ENCODE results near the gene ARG2. TPM values are rescaled to one million over a fixed set of nuclear protein-coding genes. Genes with fewer than 3 reads are reported as not detected.

The ARG2 gene
- total RNA-seq, 1 donor from 2014 or later = 1.2 TPM

GRCh38 chr14:67650151-67650550 is 30.4 kb downstream of the ARG2 start:
- intact Hi-C loops (cut with micrococcal nuclease) = no loop called here
- no peak overlapping the region for H3K27ac ChIP-seq (replicated peaks)
- no peak for DNase-seq

DNA sequence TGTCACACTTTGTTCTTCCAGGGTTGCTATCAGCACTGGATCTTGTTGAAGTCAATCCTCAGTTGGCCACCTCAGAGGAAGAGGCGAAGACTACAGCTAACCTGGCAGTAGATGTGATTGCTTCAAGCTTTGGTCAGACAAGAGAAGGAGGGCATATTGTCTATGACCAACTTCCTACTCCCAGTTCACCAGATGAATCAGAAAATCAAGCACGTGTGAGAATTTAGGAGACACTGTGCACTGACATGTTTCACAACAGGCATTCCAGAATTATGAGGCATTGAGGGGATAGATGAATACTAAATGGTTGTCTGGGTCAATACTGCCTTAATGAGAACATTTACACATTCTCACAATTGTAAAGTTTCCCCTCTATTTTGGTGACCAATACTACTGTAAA is 31.0 kb downstream of the ARG2 start:
- H3K27me3 ChIP-seq (ENCODE audit: low read depth) = no peaks in the 10 kb centered on the region
- peaks cover 90% of the 10 kb centered on the region for H3K36me3 ChIP-seq
- no peak for TF ChIP-seq CTCF (IDR thresholded peaks at IDR 0.05; ENCODE audit: borderline replicate concordance)
- no peak overlapping the region for H3K27ac ChIP-seq (replicated peaks)
- DNase-seq = no peak
- no peaks in the 10 kb centered on the region for H3K9me3 ChIP-seq (replicated peaks)
- intact Hi-C loops (cut with micrococcal nuclease) = no loop called here
- peaks cover 14% of the 10 kb centered on the region for H3K4me1 ChIP-seq
- H3K4me3 ChIP-seq = no peak overlapping the region

More at GRCh38 chr14:67650151-67650550, 30.4 kb downstream of the ARG2 start:
- no peaks in the 10 kb centered on the region for H3K9me3 ChIP-seq (replicated peaks)
- no peaks in the 10 kb centered on the region for H3K27me3 ChIP-seq (ENCODE audit: low read depth)
- TF ChIP-seq CTCF (IDR thresholded peaks at IDR 0.05; ENCODE audit: borderline replicate concordance) = no peak
- peaks cover 14% of the 10 kb centered on the region for H3K4me1 ChIP-seq
- H3K36me3 ChIP-seq = peaks cover 84% of the 10 kb centered on the region
- no peak overlapping the region for H3K4me3 ChIP-seq

- H3K4me1 ChIP-seq = peaks cover 14% of the 10 kb centered on the region
- no peak for DNase-seq
- H3K4me3 ChIP-seq = no peak overlapping the region
- H3K36me3 ChIP-seq = peaks cover 94% of the 10 kb centered on the region
- no peak overlapping the region for H3K27ac ChIP-seq (replicated peaks)
- intact Hi-C loops (cut with micrococcal nuclease) = no loop called here
- no peaks in the 10 kb centered on the region for H3K9me3 ChIP-seq (replicated peaks)
- H3K27me3 ChIP-seq (ENCODE audit: low read depth) = no peaks in the 10 kb centered on the region
- no peak for TF ChIP-seq CTCF (IDR thresholded peaks at IDR 0.05; ENCODE audit: borderline replicate concordance)
Observed at GRCh38 chr14:67652189-67652588, 32.5 kb downstream of the ARG2 start.

DNA sequence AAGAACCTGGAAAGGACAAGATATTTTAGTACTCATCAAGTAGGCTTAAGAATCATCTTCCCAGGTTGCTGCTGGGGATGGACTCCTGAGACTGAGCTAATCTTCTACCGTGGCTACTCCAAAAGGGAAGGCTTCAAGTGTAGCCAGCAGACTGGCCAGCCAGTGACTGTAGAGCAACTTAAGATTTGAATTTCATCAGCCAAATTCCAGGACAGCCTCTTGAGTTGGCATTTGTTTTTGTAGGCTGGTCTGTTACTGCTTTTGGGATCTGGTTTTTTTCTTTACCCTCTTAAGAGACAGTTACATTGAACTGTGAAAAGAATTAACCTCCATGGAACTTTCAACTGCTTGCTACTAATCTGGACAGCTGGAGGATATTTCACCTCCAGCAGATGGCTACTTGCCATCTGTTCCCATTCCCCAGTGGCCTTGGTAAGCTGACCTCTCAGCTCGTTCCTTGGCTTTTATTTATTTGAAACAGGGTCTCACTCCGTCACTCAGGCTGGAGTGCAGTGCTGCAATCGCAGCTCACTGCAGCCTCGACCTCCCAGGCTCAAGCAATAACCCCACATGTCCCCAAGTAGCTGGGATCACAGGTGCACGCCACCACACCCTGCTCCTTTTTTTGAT is 34.0 kb downstream of the ARG2 start:
- intact Hi-C loops (cut with micrococcal nuclease) = no loop called here
- no peaks in the 10 kb centered on the region for H3K9me3 ChIP-seq (replicated peaks)
- H3K27ac ChIP-seq (replicated peaks) = no peak overlapping the region
- no peak for DNase-seq
- peaks cover 98% of the 10 kb centered on the region for H3K36me3 ChIP-seq
- no peaks in the 10 kb centered on the region for H3K27me3 ChIP-seq (ENCODE audit: low read depth)
- TF ChIP-seq CTCF (IDR thresholded peaks at IDR 0.05; ENCODE audit: borderline replicate concordance) = no peak
- no peak overlapping the region for H3K4me3 ChIP-seq
- H3K4me1 ChIP-seq = peaks cover 14% of the 10 kb centered on the region

DNA sequence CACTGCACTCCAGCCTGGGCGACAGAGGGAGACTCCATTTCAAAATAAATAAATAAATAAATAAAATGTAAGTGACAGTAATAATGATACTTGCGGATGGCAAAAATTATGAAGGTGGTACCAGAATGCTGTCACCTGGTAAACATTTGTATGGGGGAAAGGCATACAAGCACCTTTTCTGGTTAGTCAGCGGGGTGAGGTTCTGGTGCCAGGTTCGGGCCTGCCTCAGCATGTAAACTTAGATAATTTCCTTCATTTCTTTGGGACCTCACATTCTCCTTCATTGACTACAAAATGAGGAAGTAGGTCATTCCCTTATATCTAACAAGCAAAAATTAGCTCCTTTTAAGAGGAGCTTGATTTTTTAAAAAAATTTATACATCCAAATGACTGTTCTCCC is 43.9 kb downstream of the ARG2 start:
- intact Hi-C loops (cut with micrococcal nuclease) = no loop called here
- no peak overlapping the region for H3K4me3 ChIP-seq

More for the DNA sequence above, 43.9 kb downstream of the ARG2 start:
- Histone ChIP-seq H3K27ac (replicated peaks) (no peak overlapping the region), H3K27me3 (ENCODE audit: low read depth) (no peaks in the 10 kb centered on the region), H3K36me3 (peaks cover 24% of the 10 kb centered on the region), H3K4me1 (peaks cover 8% of the 10 kb centered on the region), H3K9me3 (replicated peaks) (no peaks in the 10 kb centered on the region)
- no peak for TF ChIP-seq CTCF (IDR thresholded peaks at IDR 0.05; ENCODE audit: borderline replicate concordance)
- DNase-seq = no peak

All from left ventricle myocardium inferior (tissue), 1 donor.